Lower leg skin (tissue), 4 donors: ENCODE data around the gene IL10RA. TPM values are rescaled to one million over a fixed set of nuclear protein-coding genes. Genes with fewer than 3 reads are reported as not detected.

ENCODE experiments used
- DNase-seq, 2 donors: peaks; one replicate each; pipeline ENCODE4 v3.0.0-alpha.2; 2019; ENCODE audit warnings: low spot score in 2 of 2
- H3K4me3 ChIP-seq: fragments of 200-600 bp; sonication (generic); 2 replicates; pipeline ENCODE4 v1.5.1; 2017; ENCODE audit warnings: mild to moderate bottlenecking, low read depth; ENCODE audit not compliant: poor library complexity, severe bottlenecking
- POLR2A ChIP-seq, 2 donors: fragments of 450-650 bp; IDR thresholded peaks; one replicate each; pipeline ENCODE4 v1.6.1; 2016 to 2017; ENCODE audit warnings: antibody characterized with exemption in 2 of 2, mild to moderate bottlenecking in 1 of 2, moderate library complexity in 1 of 2
- WGBS, 2 donors: methylation state at CpG; one replicate each; pipeline ENCODE4 v1.1.5; 2018; 5-methylcytosine and 5-hydroxymethylcytosine counted together
- intact Hi-C: fragments of 100-400 bp; cut with DNase I; formaldehyde crosslinking; loops from one replicate; pipeline ENCODE4 v1.15.0; 2023; ENCODE audit warnings: low total_unique reads
- total RNA-seq, 4 donors: library from RNA; depleted of rRNA; stranded (reverse); fragments of >200 nt; gene quantifications; one replicate each; pipeline ENCODE4 v1.1.0, GENCODE V29; 2016
- TF ChIP-seq, protein P1 (sequence below), 3 donors: fragments of 450-650 bp; IDR thresholded peaks; one replicate each; pipeline ENCODE4 v1.5.1; 2016; ENCODE audit warnings: antibody characterized with exemption in 3 of 3, mild to moderate bottlenecking in 3 of 3, moderate library complexity in 2 of 3

Gene IL10RA
- total RNA-seq, 4 donors from 2014 or later, result 5.7 to 14.9 (median 8.1) TPM

DNA sequence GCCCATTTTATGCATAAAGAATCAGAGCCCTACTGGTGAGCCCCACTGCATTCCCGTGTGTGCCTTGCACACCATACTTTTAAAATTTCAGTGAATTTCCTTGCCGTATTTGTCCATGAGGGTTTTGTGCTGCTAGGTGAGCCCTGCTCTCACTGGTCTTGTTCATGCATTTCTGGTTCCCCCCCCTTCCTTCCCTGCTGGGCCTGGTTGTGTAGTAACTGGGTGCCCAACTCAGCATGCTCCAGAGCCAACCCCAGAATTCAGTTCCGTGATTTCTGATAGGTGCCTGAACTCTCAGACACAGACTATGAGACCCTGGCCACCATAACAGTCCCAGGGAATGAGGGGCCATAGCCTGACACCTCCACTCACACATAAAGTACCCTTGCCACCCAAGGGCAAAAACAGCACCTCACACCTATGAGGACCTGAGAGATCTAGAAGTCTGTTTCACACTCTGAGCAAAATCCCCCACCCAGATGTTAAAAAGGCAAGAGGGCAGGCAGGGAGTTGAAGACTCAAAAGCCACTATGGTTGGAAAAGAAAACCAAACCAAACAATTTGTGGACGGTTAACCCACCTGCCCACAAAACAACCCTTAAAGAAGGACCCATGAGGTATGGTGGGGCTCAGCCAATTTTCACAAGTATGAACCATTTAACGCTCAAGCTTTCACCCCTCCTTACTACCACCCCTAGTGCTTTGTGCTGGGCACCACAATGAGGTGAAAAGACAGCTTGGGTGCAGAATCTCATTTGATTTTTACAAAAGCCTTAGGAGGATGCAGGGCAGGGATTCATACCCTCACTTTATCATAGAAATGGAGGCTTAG, 16.8 kb upstream of the IL10RA start:
- WGBS, 2 donors, result 89 to 94% methylated on average over 5 of the region's 5 CpGs
- intact Hi-C loops, result no loop called here
- H3K4me3 ChIP-seq, result no peak overlapping the region
- TF ChIP-seq, protein P1, sequence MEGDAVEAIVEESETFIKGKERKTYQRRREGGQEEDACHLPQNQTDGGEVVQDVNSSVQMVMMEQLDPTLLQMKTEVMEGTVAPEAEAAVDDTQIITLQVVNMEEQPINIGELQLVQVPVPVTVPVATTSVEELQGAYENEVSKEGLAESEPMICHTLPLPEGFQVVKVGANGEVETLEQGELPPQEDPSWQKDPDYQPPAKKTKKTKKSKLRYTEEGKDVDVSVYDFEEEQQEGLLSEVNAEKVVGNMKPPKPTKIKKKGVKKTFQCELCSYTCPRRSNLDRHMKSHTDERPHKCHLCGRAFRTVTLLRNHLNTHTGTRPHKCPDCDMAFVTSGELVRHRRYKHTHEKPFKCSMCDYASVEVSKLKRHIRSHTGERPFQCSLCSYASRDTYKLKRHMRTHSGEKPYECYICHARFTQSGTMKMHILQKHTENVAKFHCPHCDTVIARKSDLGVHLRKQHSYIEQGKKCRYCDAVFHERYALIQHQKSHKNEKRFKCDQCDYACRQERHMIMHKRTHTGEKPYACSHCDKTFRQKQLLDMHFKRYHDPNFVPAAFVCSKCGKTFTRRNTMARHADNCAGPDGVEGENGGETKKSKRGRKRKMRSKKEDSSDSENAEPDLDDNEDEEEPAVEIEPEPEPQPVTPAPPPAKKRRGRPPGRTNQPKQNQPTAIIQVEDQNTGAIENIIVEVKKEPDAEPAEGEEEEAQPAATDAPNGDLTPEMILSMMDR (IDR thresholded peaks at IDR 0.05), result no peak
- TF ChIP-seq POLR2A (IDR thresholded peaks at IDR 0.05), result no peak
- DNase-seq, result peak in 1 of 2 donors; percentile 25

DNA sequence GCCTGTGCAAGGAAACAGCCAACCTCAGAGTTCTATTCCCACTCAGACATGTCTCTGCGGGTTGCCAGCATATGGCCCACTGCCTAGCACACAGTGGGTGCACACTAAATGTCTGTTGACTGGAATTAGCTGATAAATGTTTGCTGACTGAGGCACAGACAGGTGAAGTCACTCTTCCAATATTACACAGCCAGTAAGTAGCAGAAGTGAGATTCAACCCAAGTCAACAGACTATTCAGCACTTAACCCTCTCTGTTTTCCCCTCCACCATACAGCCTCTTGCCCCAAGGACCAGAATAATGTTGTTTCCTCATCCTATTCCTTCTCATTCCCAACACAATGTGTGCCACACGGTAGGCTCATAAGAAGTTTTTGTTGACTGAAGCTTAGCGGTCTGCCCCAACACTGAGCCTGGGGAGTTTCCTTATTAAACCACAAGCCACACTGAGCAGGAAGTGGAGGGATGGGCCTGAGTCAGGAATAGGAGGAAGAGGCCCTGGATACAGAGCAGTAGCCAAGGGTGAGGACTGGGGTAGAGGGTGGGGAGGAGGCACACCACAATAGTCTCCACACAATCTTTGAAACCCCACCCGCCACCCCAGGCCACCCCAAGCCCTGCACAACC, 15.7 kb upstream of the IL10RA start:
- WGBS, 2 donors, result 68 to 70% methylated on average over 4 of the region's 4 CpGs
- peak in 1 of 2 donors; percentile 86 for DNase-seq
- no peak for TF ChIP-seq POLR2A (IDR thresholded peaks at IDR 0.05)
- TF ChIP-seq, protein P1 (IDR thresholded peaks at IDR 0.05), result no peak
- intact Hi-C loops, result no loop called here
- no peak overlapping the region for H3K4me3 ChIP-seq

DNA sequence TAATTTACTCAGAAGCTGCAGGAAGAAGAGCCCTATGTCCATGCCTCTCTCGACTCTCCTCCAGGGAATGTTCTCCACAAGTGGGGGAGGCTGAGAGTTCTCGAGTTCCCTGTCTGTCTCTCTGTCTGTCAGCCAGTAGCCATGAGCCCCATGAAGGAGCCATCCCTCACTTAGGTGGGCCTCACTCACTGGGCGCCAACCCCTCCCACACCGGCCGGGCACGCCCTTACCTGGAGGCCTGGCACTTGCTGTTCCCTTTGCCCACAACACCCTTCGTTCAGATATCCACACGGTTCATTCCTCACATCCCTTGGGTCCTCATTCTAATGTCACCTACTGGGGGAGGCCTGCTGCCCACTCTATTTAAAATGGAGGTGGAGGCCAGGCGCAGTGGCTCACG, 14.2 kb upstream of the IL10RA start:
- no peak for TF ChIP-seq POLR2A (IDR thresholded peaks at IDR 0.05)
- TF ChIP-seq, protein P1 (IDR thresholded peaks at IDR 0.05), result no peak
- intact Hi-C loops, result no loop called here
- peak in 1 of 2 donors; percentile 64 for DNase-seq
- H3K4me3 ChIP-seq, result no peak overlapping the region
- WGBS, 2 donors, result 79 to 88% methylated on average over 9 to 10 of the region's 10 CpGs

DNA sequence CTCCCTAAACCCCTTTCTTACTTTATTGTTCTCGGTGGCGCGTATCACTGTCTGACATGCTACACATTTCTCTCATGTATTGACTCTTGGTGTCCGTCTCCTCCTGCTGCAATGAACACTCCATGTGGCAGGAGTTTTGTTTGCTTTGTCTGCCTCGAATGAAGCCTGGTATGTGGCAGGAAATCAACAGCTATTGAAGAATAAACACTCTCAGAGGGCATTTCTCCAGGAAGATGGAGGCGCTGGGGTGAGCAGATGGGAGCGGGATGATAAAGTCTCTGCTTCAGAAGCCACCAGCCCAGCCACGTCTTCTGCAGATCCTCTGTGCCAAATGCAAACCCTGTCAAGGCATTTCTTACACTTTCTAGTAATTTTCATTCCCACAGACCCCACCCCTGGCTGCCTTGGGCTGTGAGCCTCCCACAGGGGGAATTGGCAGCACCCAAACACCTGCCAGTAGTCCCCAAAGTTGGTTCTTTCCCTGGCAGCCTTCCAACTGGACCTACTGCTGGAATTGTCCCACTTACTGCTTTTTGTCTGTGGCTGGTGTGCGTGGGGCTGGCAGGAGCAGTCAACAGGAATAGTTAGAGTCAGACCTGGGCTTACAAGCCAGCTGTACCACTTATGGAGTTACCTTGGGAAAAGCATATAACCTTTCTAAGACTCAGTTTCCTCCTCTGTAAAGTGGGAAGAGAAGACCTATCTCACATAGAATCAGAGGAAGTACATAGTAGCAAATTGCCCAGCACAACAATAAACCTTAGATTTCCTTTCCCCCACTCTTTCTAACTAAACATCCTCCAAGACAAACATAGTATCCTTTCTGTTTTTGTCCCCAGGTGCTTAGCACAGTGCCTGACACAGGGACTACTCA, 13.3 kb upstream of the IL10RA start:
- peak in 1 of 2 donors; percentile 76 for DNase-seq
- 46 to 54% methylated on average over 9 of the region's 9 CpGs for WGBS, 2 donors
- no peak for TF ChIP-seq POLR2A (IDR thresholded peaks at IDR 0.05)
- TF ChIP-seq, protein P1 (IDR thresholded peaks at IDR 0.05), result no peak
- no peak overlapping the region for H3K4me3 ChIP-seq
- intact Hi-C loops, result no loop called here

DNA sequence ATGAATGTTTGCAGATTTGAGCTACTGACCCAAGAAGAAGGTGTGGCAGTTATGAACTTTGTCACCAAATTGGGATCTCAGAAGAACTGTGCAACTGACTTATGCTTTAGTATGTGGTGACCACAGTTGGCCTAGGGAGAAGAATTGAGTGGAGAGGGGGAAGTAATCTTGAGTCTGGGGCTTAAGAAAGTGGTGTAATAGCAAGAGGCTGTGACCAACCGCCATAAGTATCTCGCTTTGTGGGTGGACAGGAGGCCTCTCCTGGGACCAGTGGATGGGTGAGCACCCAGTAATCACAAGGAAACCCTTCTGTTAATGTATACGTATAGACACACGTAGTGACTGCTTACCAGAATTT, 12.7 kb upstream of the IL10RA start:
- no peak for DNase-seq
- 61 to 94% methylated on average over 4 of the region's 4 CpGs for WGBS, 2 donors
- TF ChIP-seq POLR2A (IDR thresholded peaks at IDR 0.05), result no peak
- TF ChIP-seq, protein P1 (IDR thresholded peaks at IDR 0.05), result no peak
- no peak overlapping the region for H3K4me3 ChIP-seq
- intact Hi-C loops, result no loop called here
